Measurements from ENCODE around the gene SCLY.

GRCh38 chr2:238139196-238140039, 78.6 kb downstream of the SCLY start:
- TF ChIP-seq EZH2phosphoT487 (IDR thresholded peaks at IDR 0.05; ENCODE audit: low read depth, severe bottlenecking, unreplicated experiment): no peak
- no peak for TF ChIP-seq EZH2 (IDR thresholded peaks at IDR 0.05; ENCODE audit: borderline replicate concordance)

Measured in hepatocyte (in vitro differentiated cells).